Measurements from ENCODE around the gene OSBPL9. TPM values are rescaled to one million over a fixed set of nuclear protein-coding genes. Genes with fewer than 3 reads are reported as not detected.

OSBPL9 gene
- total RNA-seq, 4 donors from 2014 or later: 56.9 to 110 (median 78.3) TPM

DNA sequence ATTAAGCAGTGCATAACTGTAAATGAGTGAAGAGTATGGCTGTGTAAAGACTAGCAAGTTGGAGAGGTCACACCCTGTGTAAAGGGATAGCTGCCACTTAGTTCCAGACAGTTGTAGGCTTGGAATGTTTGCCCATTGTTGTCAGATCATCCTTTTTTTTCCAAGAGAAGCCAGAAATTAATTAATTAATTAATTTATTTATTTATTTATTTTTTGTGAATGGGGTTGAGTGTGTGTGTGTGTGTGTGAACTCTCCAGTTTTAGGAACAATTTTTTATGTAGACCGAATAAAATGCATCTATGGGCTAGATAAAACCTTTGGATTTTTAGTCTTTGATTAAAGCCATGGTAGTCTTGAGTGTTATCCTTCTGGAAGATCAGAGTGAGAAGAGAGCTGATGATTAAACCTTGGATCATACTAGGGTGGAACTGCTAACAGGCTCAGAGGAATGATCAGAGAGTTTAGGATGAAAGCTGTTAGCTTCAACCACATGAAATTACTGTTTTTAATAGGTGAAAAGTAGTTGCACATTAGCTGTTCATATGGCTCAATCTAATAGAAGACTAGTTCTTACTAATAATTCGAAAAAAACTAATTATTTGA is 58.4 kb downstream of the OSBPL9 start:
- no peaks in the 10 kb centered on the region for H3K36me3 ChIP-seq
- H3K27me3 ChIP-seq: no peaks in the 10 kb centered on the region
- ATAC-seq: no peak
- H3K9me3 ChIP-seq: no peaks in the 10 kb centered on the region
- TF ChIP-seq EP300 (IDR thresholded peaks at IDR 0.05): no peak
- TF ChIP-seq, protein P1, sequence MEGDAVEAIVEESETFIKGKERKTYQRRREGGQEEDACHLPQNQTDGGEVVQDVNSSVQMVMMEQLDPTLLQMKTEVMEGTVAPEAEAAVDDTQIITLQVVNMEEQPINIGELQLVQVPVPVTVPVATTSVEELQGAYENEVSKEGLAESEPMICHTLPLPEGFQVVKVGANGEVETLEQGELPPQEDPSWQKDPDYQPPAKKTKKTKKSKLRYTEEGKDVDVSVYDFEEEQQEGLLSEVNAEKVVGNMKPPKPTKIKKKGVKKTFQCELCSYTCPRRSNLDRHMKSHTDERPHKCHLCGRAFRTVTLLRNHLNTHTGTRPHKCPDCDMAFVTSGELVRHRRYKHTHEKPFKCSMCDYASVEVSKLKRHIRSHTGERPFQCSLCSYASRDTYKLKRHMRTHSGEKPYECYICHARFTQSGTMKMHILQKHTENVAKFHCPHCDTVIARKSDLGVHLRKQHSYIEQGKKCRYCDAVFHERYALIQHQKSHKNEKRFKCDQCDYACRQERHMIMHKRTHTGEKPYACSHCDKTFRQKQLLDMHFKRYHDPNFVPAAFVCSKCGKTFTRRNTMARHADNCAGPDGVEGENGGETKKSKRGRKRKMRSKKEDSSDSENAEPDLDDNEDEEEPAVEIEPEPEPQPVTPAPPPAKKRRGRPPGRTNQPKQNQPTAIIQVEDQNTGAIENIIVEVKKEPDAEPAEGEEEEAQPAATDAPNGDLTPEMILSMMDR (IDR thresholded peaks at IDR 0.05): no peak
- TF ChIP-seq POLR2AphosphoS5 (IDR thresholded peaks at IDR 0.05): no peak
- no peak for TF ChIP-seq POLR2A (IDR thresholded peaks at IDR 0.05)
- peaks cover 0 to 6% (median 0%) of the 10 kb centered on the region in 3 donors for H3K4me1 ChIP-seq
- no peak overlapping the region for H3K4me3 ChIP-seq
- no peak overlapping the region for H3K27ac ChIP-seq
- 88 to 95% methylated on average over 2 of the region's 2 CpGs for WGBS, 2 donors (ENCODE audit: low coverage in 1 of 2)

- no peak overlapping the region for H3K27ac ChIP-seq
- ATAC-seq: no peak
Measured at GRCh38 chr1:51679435-51679834, 62.5 kb downstream of the OSBPL9 start.

GRCh38 chr1:51684776-51685175 is 67.9 kb downstream of the OSBPL9 start:
- TF ChIP-seq EP300 (IDR thresholded peaks at IDR 0.05) (no peak), POLR2AphosphoS5 (IDR thresholded peaks at IDR 0.05) (no peak), POLR2A (IDR thresholded peaks at IDR 0.05) (no peak)
- TF ChIP-seq, protein P1 (IDR thresholded peaks at IDR 0.05): no peak
- no peak overlapping the region for H3K4me3 ChIP-seq
- H3K27me3 ChIP-seq: no peaks in the 10 kb centered on the region
- no peaks in the 10 kb centered on the region for H3K9me3 ChIP-seq
- ATAC-seq: no peak
- H3K4me1 ChIP-seq: peaks cover 0 to 27% (median 8%) of the 10 kb centered on the region in 3 donors
- 95 to 98% methylated on average over 3 to 5 of the region's 5 CpGs for WGBS, 2 donors (ENCODE audit: low coverage in 1 of 2)
- H3K27ac ChIP-seq: no peak overlapping the region
- H3K36me3 ChIP-seq: no peaks in the 10 kb centered on the region

More at GRCh38 chr1:51679435-51679834, 62.5 kb downstream of the OSBPL9 start:
- Histone ChIP-seq H3K27me3 (no peaks in the 10 kb centered on the region), H3K9me3 (no peaks in the 10 kb centered on the region), H3K36me3 (no peaks in the 10 kb centered on the region), H3K4me1 (peaks cover 0 to 6% (median 0%) of the 10 kb centered on the region in 3 donors), H3K4me3 (no peak overlapping the region)
- no peak for TF ChIP-seq POLR2A (IDR thresholded peaks at IDR 0.05)
- no peak for TF ChIP-seq EP300 (IDR thresholded peaks at IDR 0.05)
- TF ChIP-seq POLR2AphosphoS5 (IDR thresholded peaks at IDR 0.05): no peak
- TF ChIP-seq, protein P1 (IDR thresholded peaks at IDR 0.05): no peak

DNA sequence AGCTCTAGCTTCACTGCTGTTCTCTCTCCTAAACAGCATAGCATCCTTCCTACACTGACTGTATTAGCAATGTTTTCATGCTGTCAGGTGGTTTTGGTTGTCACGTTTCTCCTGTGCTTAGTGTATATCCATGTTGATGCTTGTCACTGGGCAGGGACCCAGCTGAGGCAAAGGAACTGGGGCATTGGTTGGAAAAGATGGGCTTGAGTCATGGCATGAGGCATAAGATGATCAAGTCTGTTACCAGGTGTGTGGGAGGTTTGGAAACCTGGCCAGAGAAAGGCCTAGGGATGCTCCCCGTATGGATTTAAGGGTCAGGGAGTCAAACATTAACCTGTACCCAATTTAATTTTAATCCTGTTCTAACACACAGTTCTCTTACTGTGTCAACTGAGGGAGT is 69.6 kb downstream of the OSBPL9 start:
- Histone ChIP-seq H3K36me3 (no peaks in the 10 kb centered on the region), H3K9me3 (no peaks in the 10 kb centered on the region), H3K27ac (no peak overlapping the region), H3K4me1 (peaks cover 0 to 33% (median 12%) of the 10 kb centered on the region in 3 donors), H3K27me3 (no peaks in the 10 kb centered on the region), H3K4me3 (no peak overlapping the region)
- no peak for ATAC-seq
- TF ChIP-seq POLR2A (IDR thresholded peaks at IDR 0.05): no peak
- TF ChIP-seq, protein P1 (IDR thresholded peaks at IDR 0.05): no peak
- 40 to 69% methylated on average over 1 to 2 of the region's 2 CpGs for WGBS, 2 donors (ENCODE audit: low coverage in 1 of 2)

DNA sequence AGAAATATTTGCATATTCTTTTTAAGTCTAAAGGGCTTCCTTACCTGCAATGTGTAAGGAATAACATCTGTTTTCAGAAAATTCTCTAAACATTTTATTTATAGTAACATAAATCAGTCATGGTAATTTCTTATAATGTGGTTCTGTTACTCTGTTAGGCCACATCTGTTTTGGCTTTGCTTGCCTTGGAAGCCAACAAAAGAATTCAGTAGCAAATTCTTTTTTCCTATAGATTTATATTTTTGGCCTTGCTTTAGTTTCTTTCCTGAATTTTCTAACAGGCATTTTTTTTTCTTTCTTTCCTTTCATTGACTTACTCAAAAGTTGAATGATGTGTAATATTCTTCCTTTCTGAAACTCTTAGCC is 72.2 kb downstream of the OSBPL9 start:
- H3K4me1 ChIP-seq: peaks cover 2 to 57% (median 21%) of the 10 kb centered on the region in 3 donors
- H3K27ac ChIP-seq: no peak overlapping the region
- ATAC-seq: no peak

More for the DNA sequence above, 72.2 kb downstream of the OSBPL9 start:
- no peak overlapping the region for H3K4me3 ChIP-seq
- H3K9me3 ChIP-seq: no peaks in the 10 kb centered on the region
- no peaks in the 10 kb centered on the region for H3K27me3 ChIP-seq
- TF ChIP-seq POLR2A (IDR thresholded peaks at IDR 0.05) (no peak), POLR2AphosphoS5 (IDR thresholded peaks at IDR 0.05) (no peak), EP300 (IDR thresholded peaks at IDR 0.05) (no peak)
- TF ChIP-seq, protein P1 (IDR thresholded peaks at IDR 0.05): no peak
- no peaks in the 10 kb centered on the region for H3K36me3 ChIP-seq
